Measurements from ENCODE around the gene TIMM10. TPM values are rescaled to one million over a fixed set of nuclear protein-coding genes. Genes with fewer than 3 reads are reported as not detected.
"Not testable (repeated sequence)": the region's sequence is repeated elsewhere in the genome, so short reads cannot be mapped to it uniquely, and the experiment has no call there.

The TIMM10 gene
- total RNA-seq, 1 experiment from 2014 or later: 94.7 TPM

GRCh38 chr11:57541169-57541568 is 10.6 kb upstream of the TIMM10 start:
- Histone ChIP-seq H2AFZ (no peak overlapping the region), H3K79me2 (ENCODE audit: low read depth) (no peaks in the 10 kb centered on the region), H3K4me3 (no peak overlapping the region), H3K9me3 (ENCODE audit: insufficient read depth, low read depth) (no peaks in the 10 kb centered on the region), H3K9me2 (ENCODE audit: insufficient read depth) (no peaks in the 10 kb centered on the region), H3K4me2 (no peak overlapping the region), H3K27ac (no peak overlapping the region), H3K4me1 (replicated peaks; ENCODE audit: insufficient read depth) (0 out of 2 replicates have a peak, but pooled peaks cover 5% of the 10 kb centered on the region), H3F3A (ENCODE audit: insufficient read depth, low read depth) (no peaks in the 10 kb centered on the region), H4K20me1 (ENCODE audit: insufficient read depth) (no peaks in the 10 kb centered on the region), H3K27me3 (ENCODE audit: insufficient read depth, low read depth) (peaks cover 2% of the 10 kb centered on the region), H3K36me3 (ENCODE audit: low read depth) (no peaks in the 10 kb centered on the region)
- CTCF ChIA-PET: no interaction called here
- intact Hi-C loops (cut with micrococcal nuclease; ENCODE audit: unreplicated experiment): no loop called here
- no peak for DNase-seq
- no TSS peak for BruUV-seq (replicated peaks)
- POLR2A ChIA-PET (ENCODE audit: unreplicated experiment): no interaction called here
- TF ChIP-seq CTCF (conservative IDR thresholded peaks at IDR 0.05) (no peak), EZH2 (IDR thresholded peaks at IDR 0.05; ENCODE audit: low read depth) (no peak)

GRCh38 chr11:57539342-57539741 is 8.8 kb upstream of the TIMM10 start:
- Histone ChIP-seq H3K36me3 (ENCODE audit: low read depth) (no peaks in the 10 kb centered on the region), H3K4me2 (no peak overlapping the region), H3K9me2 (ENCODE audit: insufficient read depth) (no peaks in the 10 kb centered on the region), H3K4me3 (no peak overlapping the region), H3F3A (ENCODE audit: insufficient read depth, low read depth) (no peaks in the 10 kb centered on the region), H2AFZ (no peak overlapping the region), H3K4me1 (replicated peaks; ENCODE audit: insufficient read depth) (0 out of 2 replicates have a peak, but pooled peaks cover 5% of the 10 kb centered on the region), H4K20me1 (ENCODE audit: insufficient read depth) (no peaks in the 10 kb centered on the region), H3K9me3 (ENCODE audit: insufficient read depth, low read depth) (no peaks in the 10 kb centered on the region), H3K27me3 (ENCODE audit: insufficient read depth, low read depth) (peaks cover 10% of the 10 kb centered on the region), H3K27ac (no peak overlapping the region), H3K79me2 (ENCODE audit: low read depth) (no peaks in the 10 kb centered on the region)
- ChIA-PET CTCF (no interaction called here), POLR2A (ENCODE audit: unreplicated experiment) (no interaction called here)
- TF ChIP-seq CTCF (conservative IDR thresholded peaks at IDR 0.05) (no peak), EZH2 (IDR thresholded peaks at IDR 0.05; ENCODE audit: low read depth) (no peak)
- BruUV-seq (replicated peaks): no TSS peak
- intact Hi-C loops (cut with micrococcal nuclease; ENCODE audit: unreplicated experiment): loop anchor here (10.0 kb wide), 1 partner anchor 265 kb away; no protein-coding TSS in a partner anchor
- no peak for DNase-seq

- H3K4me3 ChIP-seq: no peak within 1 kb of the TSS
- intact Hi-C loops (cut with micrococcal nuclease; ENCODE audit: unreplicated experiment): loop anchor here (10.0 kb wide), 1 partner anchor 268 kb away; no protein-coding TSS in a partner anchor
- peaks cover 10% of the 10 kb centered on the region for H3K27me3 ChIP-seq (ENCODE audit: insufficient read depth, low read depth)
- no peaks in the 10 kb centered on the region for H3K79me2 ChIP-seq (ENCODE audit: low read depth)
- H3K4me2 ChIP-seq: no peak within 1 kb of the TSS
- DNase-seq: no peak
- no TSS peak for BruUV-seq (replicated peaks)
- no peaks in the 10 kb centered on the region for H3K9me2 ChIP-seq (ENCODE audit: insufficient read depth)
- H3K9me3 ChIP-seq (ENCODE audit: insufficient read depth, low read depth): no peaks in the 10 kb centered on the region
- peaks cover 1% of the 10 kb centered on the region for H3K4me1 ChIP-seq (replicated peaks; ENCODE audit: insufficient read depth)
- H4K20me1 ChIP-seq (ENCODE audit: insufficient read depth): no peaks in the 10 kb centered on the region
- no peaks in the 10 kb centered on the region for H3K36me3 ChIP-seq (ENCODE audit: low read depth)
- H3F3A ChIP-seq (ENCODE audit: insufficient read depth, low read depth): no peaks in the 10 kb centered on the region
- TF ChIP-seq EZH2 (IDR thresholded peaks at IDR 0.05; ENCODE audit: low read depth) (no peak), CTCF (conservative IDR thresholded peaks at IDR 0.05) (no peak)
- CTCF ChIA-PET: no interaction called here
- H3K27ac ChIP-seq: no peak within 1 kb of the TSS
- POLR2A ChIA-PET (ENCODE audit: unreplicated experiment): no interaction called here
- H2AFZ ChIP-seq: no peak within 1 kb of the TSS
These were observed 6.5 kb upstream of the TIMM10 start, which contains the start of gene SMTNL1 for GRCh38 chr11:57536947-57537619. Gene SMTNL1 (plus strand): TSS chr11:57537595. CDS start chr11:57542643, 5,048 bp downstream.

- intact Hi-C loops (cut with micrococcal nuclease; ENCODE audit: unreplicated experiment): loop anchor here (5.0 to 10.0 kb wide), 2 partner anchors 123 to 270 kb away; partner anchors contain the start of gene CLP1
- H3K36me3 ChIP-seq (ENCODE audit: low read depth); POLR2A ChIA-PET (ENCODE audit: unreplicated experiment); H3K9me3 ChIP-seq (ENCODE audit: insufficient read depth, low read depth); H3K4me2 ChIP-seq; BruUV-seq (replicated peaks); H3K4me3 ChIP-seq; H2AFZ ChIP-seq; H3K27ac ChIP-seq; H3K9me2 ChIP-seq (ENCODE audit: insufficient read depth); H3K27me3 ChIP-seq (ENCODE audit: insufficient read depth, low read depth); H4K20me1 ChIP-seq (ENCODE audit: insufficient read depth); DNase-seq: not testable (repeated sequence)
- peaks cover 12% of the 10 kb centered on the region; the same call in 1 of the 2 replicates for H3F3A ChIP-seq (ENCODE audit: insufficient read depth, low read depth)
- CTCF ChIA-PET: interaction anchor here (0.7 kb wide), 1 partner anchor 107 kb away, joined by 5 read pairs; no protein-coding TSS in a partner anchor
- peaks cover 15% of the 10 kb centered on the region for H3K4me1 ChIP-seq (replicated peaks; ENCODE audit: insufficient read depth)
- peaks cover 11% of the 10 kb centered on the region for H3K79me2 ChIP-seq (ENCODE audit: low read depth)
These were observed 3.9 kb upstream of the TIMM10 start for GRCh38 chr11:57534449-57534848.

All from PC-9 (cell line).